MG63 (cell line): Measurements from ENCODE around the gene ACAD10. TPM values are rescaled to one million over a fixed set of nuclear protein-coding genes. Genes with fewer than 3 reads are reported as not detected.
"Not testable (repeated sequence)": the region's sequence is repeated elsewhere in the genome, so short reads cannot be mapped to it uniquely, and the experiment has no call there.

Experiments used
- DNase-seq: peaks from one replicate; pipeline ENCODE4 v3.0.0-alpha.2; 2020
- H3K27me3 ChIP-seq: fragments of 250-450 bp; sonication (Bioruptor Pico); 2 replicates; pipeline ENCODE4 v1.5.1; 2020; ENCODE audit warnings: mild to moderate bottlenecking, moderate library complexity
- H3K36me3 ChIP-seq: fragments of 250-450 bp; sonication (Bioruptor Pico); 2 replicates; pipeline ENCODE4 v1.5.1; 2020; ENCODE audit warnings: mild to moderate bottlenecking, moderate library complexity
- H3K4me3 ChIP-seq: fragments of 250-450 bp; sonication (Bioruptor Pico); 2 replicates; pipeline ENCODE4 v1.5.1; 2020; ENCODE audit warnings: mild to moderate bottlenecking, moderate library complexity
- H3K9me3 ChIP-seq: fragments of 250-450 bp; sonication (Bioruptor Pico); 2 replicates; pipeline ENCODE4 v1.5.1; 2020; ENCODE audit warnings: mild to moderate bottlenecking, moderate library complexity
- total RNA-seq: library from RNA; depleted of rRNA; stranded (reverse); fragments of >200 nt; shearing (Covaris generic); gene quantifications from 2 replicates; pipeline ENCODE4 v1.2.3, GENCODE V29; 2014; ENCODE audit warnings: low replicate concordance

Gene ACAD10
- total RNA-seq, 1 experiment from 2014 or later: 17.3 TPM

DNA sequence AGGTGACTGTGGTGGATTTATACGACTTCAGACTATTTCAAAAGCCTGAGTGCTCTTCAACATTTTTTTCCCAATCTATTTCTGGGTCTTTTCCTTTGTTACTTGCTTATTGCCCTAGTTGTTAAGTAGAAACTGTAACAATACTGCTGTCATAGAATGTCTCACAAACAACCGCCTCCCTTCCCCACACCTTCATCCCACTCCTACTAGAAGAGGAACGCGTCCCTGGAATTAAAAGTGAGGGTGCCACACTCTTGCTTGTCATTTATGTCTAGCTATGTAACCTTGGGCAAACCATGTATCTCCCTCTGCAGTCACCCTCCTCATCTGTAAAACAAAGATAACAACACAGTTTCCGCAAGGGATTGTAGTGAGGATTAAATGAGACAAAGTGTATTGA is 8.7 kb upstream of the ACAD10 start:
- Histone ChIP-seq H3K27me3 (no peaks in the 10 kb centered on the region), H3K36me3 (peaks cover 50% of the 10 kb centered on the region), H3K4me3 (no peak overlapping the region), H3K9me3 (no peaks in the 10 kb centered on the region)
- DNase-seq: no peak

- Histone ChIP-seq H3K4me3 (peak overlapping the region; percentile 79), H3K36me3 (peaks cover 22% of the 10 kb centered on the region)
- not testable (repeated sequence) for H3K27me3 ChIP-seq, DNase-seq, H3K9me3 ChIP-seq
These were observed 1.2 kb upstream of the ACAD10 start for GRCh38 chr12:111684485-111685198.

DNA sequence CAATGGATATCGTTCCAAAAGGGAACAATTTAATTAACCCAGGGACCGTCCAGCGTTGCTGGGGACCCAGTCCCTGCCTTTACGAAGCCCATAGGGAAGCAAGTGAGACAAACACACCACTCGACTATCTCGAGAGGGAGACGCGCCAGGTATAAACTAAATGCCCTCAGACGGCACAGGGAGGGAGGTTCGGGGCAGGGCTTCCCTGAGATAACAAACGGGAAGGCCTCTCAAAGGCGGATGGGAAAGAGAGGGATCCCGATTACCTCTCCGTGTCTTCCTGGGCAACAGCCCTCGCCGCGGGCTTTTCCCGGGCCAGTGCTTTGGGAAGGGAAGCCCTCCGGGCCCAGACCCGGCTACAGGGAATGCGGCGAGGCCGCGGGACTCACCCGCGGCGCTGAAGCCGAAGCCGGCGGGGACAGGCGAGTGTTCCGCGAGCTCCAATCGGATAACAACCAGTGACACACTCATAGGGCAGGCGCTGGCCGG is 487 bp upstream of the ACAD10 start:
- Histone ChIP-seq H3K36me3 (peaks cover 19% of the 10 kb centered on the region), H3K27me3 (no peaks in the 10 kb centered on the region), H3K4me3 (peak overlapping the region; percentile 79), H3K9me3 (no peaks in the 10 kb centered on the region)
- no peak for DNase-seq

GRCh38 chr12:111686574-111687105 is 787 bp downstream of the ACAD10 start:
- no peak for DNase-seq
- peak overlapping the region; percentile 79 for H3K4me3 ChIP-seq
- H3K27me3 ChIP-seq: no peaks in the 10 kb centered on the region
- no peaks in the 10 kb centered on the region for H3K9me3 ChIP-seq
- H3K36me3 ChIP-seq: peaks cover 15% of the 10 kb centered on the region

GRCh38 chr12:111687255-111687654 is 1.4 kb downstream of the ACAD10 start:
- no peaks in the 10 kb centered on the region for H3K9me3 ChIP-seq
- peaks cover 10% of the 10 kb centered on the region for H3K36me3 ChIP-seq
- H3K27me3 ChIP-seq: no peaks in the 10 kb centered on the region
- H3K4me3 ChIP-seq: peak overlapping the region; percentile 79; the same call in 1 of the 2 replicates
- no peak for DNase-seq

- Histone ChIP-seq H3K27me3 (no peaks in the 10 kb centered on the region), H3K9me3 (no peaks in the 10 kb centered on the region), H3K36me3 (peaks cover 9% of the 10 kb centered on the region), H3K4me3 (no peak overlapping the region)
- DNase-seq: no peak
These were observed 2.1 kb downstream of the ACAD10 start for GRCh38 chr12:111687952-111688351.

GRCh38 chr12:111691262-111691661 is 5.4 kb downstream of the ACAD10 start:
- H3K4me3 ChIP-seq: no peak overlapping the region
- peaks cover 12% of the 10 kb centered on the region for H3K36me3 ChIP-seq
- no peaks in the 10 kb centered on the region for H3K9me3 ChIP-seq
- DNase-seq: no peak
- no peaks in the 10 kb centered on the region for H3K27me3 ChIP-seq

DNA sequence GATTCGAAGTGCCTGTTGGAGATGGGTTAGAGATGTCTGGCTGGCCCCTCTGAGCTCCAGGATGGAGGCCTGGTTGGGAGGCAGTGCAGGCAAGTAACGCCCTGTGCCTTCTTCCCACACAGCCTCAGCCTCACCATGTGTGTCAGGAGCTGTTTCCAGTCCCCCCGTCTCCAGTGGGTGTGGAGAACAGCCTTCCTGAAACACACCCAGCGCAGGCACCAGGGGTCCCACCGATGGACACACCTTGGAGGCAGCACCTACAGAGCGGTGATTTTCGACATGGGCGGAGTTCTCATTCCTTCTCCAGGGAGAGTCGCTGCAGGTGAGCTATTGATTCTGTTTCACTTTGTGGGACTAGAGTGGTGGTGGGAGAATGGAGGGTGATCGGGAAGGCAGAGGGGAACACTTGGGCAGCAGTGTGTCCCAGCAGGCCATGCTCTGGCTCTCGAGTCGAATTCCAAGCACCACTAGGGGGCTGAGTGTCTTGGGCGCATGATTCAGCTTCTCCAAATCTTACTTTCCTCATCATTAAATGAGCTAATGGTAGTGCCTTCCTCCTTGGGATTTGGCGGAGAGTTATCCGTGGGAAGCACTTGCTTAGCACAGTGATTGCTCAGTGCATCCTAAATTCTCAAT is 6.8 kb downstream of the ACAD10 start:
- no peak overlapping the region for H3K4me3 ChIP-seq
- no peaks in the 10 kb centered on the region for H3K9me3 ChIP-seq
- H3K27me3 ChIP-seq: no peaks in the 10 kb centered on the region
- peaks cover 11% of the 10 kb centered on the region for H3K36me3 ChIP-seq
- DNase-seq: peak; percentile 25

DNA sequence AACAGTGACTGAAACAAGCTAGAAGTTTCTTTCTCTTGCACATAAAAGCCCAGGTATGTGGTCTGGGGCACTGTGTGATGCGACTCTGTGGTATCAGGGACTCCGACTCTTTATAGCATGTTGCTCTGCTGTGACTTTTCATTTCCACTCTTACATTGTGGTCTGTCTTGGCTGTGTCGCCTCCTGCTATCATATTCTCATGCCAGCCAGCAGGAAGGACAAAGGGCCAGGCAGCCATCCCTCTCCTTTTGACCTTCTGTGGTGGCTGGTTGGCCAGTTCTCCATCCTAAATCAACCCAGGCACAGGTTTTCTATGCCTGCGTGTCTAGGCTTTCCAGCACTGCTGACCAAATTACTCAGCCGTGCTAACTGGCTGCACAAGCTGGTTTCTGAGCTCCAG is 8.0 kb downstream of the ACAD10 start:
- DNase-seq: no peak
- Histone ChIP-seq H3K27me3 (no peaks in the 10 kb centered on the region), H3K9me3 (no peaks in the 10 kb centered on the region)

GRCh38 chr12:111699962-111700361 is 14.1 kb downstream of the ACAD10 start:
- no peak overlapping the region for H3K4me3 ChIP-seq
- H3K9me3 ChIP-seq: no peaks in the 10 kb centered on the region
- H3K36me3 ChIP-seq: peaks cover 27% of the 10 kb centered on the region

More for the DNA sequence above, 8.0 kb downstream of the ACAD10 start:
- Histone ChIP-seq H3K36me3 (peaks cover 14% of the 10 kb centered on the region), H3K4me3 (no peak overlapping the region)

GRCh38 chr12:111705672-111706071 is 19.8 kb downstream of the ACAD10 start:
- no peaks in the 10 kb centered on the region for H3K27me3 ChIP-seq
- H3K36me3 ChIP-seq: peaks cover 22% of the 10 kb centered on the region
- no peaks in the 10 kb centered on the region for H3K9me3 ChIP-seq
- no peak for DNase-seq
- H3K4me3 ChIP-seq: no peak overlapping the region

More at GRCh38 chr12:111699962-111700361, 14.1 kb downstream of the ACAD10 start:
- H3K27me3 ChIP-seq: no peaks in the 10 kb centered on the region
- DNase-seq: no peak

- Histone ChIP-seq H3K4me3 (no peak overlapping the region), H3K27me3 (no peaks in the 10 kb centered on the region), H3K9me3 (no peaks in the 10 kb centered on the region), H3K36me3 (peaks cover 22% of the 10 kb centered on the region)
- no peak for DNase-seq
These were observed 20.3 kb downstream of the ACAD10 start for GRCh38 chr12:111706145-111706544.

GRCh38 chr12:111715279-111715678 is 29.4 kb downstream of the ACAD10 start:
- no peaks in the 10 kb centered on the region for H3K27me3 ChIP-seq
- no peak overlapping the region for H3K4me3 ChIP-seq
- DNase-seq: no peak
- H3K36me3 ChIP-seq: peaks cover 11% of the 10 kb centered on the region
- H3K9me3 ChIP-seq: no peaks in the 10 kb centered on the region

- not testable (repeated sequence) for H3K27me3 ChIP-seq, H3K9me3 ChIP-seq, H3K4me3 ChIP-seq, DNase-seq
- H3K36me3 ChIP-seq: peaks cover 13% of the 10 kb centered on the region
These were observed 33.5 kb downstream of the ACAD10 start for GRCh38 chr12:111719316-111719715.

DNA sequence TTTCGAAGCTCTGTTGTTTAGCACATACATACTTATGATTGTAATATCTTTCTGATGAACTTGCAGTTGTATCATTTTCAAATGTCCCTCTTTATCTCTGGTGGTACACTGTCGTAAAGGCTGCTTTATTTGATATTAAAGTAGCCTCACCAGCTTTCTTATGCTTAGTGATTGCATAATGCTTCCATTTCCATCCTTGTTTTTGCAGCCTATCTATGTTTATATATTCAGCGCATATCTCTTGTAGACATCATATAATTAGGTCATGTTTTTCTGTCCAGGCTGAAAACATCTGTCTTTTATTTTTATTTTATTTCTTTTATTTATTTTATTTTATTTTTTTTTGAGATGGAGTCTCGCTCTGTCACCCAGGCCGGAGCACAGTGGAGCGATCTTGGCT is 34.6 kb downstream of the ACAD10 start:
- peaks cover 13% of the 10 kb centered on the region for H3K36me3 ChIP-seq
- H3K27me3 ChIP-seq: no peaks in the 10 kb centered on the region
- no peaks in the 10 kb centered on the region for H3K9me3 ChIP-seq
- H3K4me3 ChIP-seq: no peak overlapping the region
- no peak for DNase-seq

DNA sequence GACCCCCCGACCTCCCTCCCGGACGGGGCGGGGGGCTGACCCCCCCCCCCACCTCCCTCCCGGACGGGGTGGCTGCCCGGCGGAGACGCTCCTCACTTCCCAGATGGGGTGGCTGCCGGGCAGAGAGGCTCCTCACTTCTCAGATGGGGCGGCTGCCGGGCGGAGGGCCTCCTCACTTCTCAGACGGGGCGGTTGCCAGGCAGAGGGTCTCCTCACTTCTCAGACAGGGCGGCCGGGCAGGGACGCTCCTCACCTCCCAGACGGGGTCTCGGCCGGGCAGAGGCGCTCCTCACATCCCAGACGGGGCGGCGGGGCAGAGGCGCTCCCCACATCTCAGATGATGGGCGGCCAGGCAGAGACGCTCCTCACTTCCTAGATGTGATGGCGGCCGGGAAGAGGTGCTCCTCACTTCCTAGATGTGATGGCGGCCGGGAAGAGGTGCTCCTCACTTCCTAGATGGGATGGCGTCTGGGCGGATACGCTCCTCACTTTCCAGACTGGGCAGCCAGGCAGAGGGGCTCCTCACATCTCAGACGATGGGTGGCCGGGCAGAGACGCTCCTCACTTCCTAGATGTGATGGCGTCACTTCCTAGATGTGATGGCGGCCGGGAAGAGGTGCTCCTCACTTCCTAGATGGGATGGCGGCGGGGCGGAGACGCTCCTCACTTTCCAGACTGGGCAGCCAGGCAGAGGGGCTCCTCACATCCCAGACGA is 38.0 kb downstream of the ACAD10 start:
- not testable (repeated sequence) for H3K9me3 ChIP-seq, H3K36me3 ChIP-seq, DNase-seq, H3K4me3 ChIP-seq, H3K27me3 ChIP-seq

DNA sequence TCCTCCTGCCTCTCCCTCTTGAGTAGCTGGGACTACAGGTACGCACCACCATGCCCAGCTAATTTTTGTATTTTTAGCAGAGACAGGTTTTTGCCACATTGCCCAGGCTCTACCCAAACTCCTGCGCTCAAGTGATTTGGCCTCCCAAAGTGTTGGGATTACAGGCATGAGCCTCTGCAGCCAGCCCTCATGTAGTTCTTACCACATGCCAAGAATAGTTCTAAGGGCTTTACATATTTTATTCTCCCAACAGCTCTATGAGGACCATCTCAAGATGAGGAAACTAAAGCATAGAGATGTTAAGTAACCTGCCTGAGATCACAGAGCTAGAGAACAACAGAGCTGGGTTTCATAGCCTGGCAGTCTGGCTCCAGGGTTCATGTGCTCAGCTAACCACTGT is 42.9 kb downstream of the ACAD10 start:
- no peaks in the 10 kb centered on the region for H3K27me3 ChIP-seq
- DNase-seq: no peak
- no peak overlapping the region for H3K4me3 ChIP-seq
- no peaks in the 10 kb centered on the region for H3K9me3 ChIP-seq
- no peaks in the 10 kb centered on the region; the same call in 1 of the 2 replicates for H3K36me3 ChIP-seq
